Measurements from ENCODE around the gene C1QTNF12. TPM values are rescaled to one million over a fixed set of nuclear protein-coding genes. Genes with fewer than 3 reads are reported as not detected.

The C1QTNF12 gene
- total and polyA plus RNA-seq, 2 of the 8 experiments (the other 6 are each of a cell fraction or from before 2014, with no cell fraction given), result 2.1 to 3.7 TPM

DNA sequence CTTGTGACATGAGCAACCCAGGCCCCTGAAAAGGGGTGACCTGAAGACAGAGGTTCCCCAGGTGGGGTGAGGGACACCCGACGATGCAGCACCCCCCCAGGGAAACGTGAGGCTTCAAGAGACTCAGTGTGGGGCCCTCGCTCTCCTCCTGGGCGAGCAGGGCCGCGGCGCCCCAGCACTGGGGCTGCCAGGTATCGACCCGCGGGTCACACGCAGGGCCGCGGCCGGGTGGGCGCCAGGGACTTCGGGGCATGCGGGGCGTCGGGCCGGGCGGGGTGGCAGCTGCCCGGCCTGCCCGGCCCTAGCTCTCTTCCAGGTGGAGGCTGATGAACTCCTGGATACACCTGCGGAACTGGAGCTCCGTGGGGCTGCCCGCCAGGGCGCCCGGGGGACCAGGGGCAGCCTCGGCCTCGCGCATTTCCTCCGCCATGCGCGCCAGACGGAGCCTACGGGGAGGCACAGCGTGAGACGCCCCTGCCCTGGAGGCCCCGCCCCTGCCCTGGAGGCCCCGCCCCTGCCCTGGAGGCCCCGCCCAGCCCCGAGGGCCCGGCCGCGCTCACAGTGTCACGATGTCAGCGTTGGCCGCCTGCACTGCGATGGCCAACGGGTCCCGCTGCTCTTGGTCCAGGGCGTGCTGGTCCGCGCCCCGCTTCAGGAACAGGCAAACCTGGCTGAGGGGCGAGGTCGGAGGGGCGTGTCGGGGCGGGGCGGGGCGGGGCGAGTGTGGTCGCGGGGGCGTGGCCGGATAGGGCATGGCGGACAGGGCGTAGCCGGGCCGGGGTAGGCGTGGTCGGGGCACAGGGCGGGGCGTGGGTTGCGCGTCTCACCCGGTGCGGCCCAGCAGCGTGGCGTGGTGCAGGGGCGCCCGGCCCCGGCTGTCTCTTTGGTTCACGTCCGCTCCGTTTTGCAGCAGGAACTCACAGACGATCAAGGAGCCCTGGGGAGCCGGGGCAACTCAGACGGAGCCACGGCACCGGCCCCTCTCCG, 47.0 kb upstream of the C1QTNF12 start:
- Histone ChIP-seq H2BK20ac (ENCODE audit: low read length) (no peak overlapping the region), H4K20me1 (replicated peaks in 1 of 2; ENCODE audit: control insufficient read depth in 1 of 2, insufficient read depth in 2 of 2, low read length in 2 of 2) (peaks cover 2 to 6% of the 10 kb centered on the region in 2 experiments), H2AFZ (ENCODE audit: low read length) (no peak overlapping the region), H3K18ac (ENCODE audit: extremely low read depth, low read length) (no peak overlapping the region; the same call in 1 of the 2 replicates), H2AK5ac (ENCODE audit: low read depth, low read length) (peak overlapping the region; percentile 24; the same call in 1 of the 2 replicates), H3K23me2 (ENCODE audit: low read depth, low read length) (no peaks in the 10 kb centered on the region), H2BK12ac (ENCODE audit: low read depth, low read length) (no peak overlapping the region), H3K23ac (ENCODE audit: insufficient read length) (no peak overlapping the region), H3K27me3 (replicated peaks in 1 of 4; ENCODE audit: control insufficient read depth in 3 of 4, extremely low read depth in 1 of 4, insufficient read depth in 3 of 4, low read length in 3 of 4) (peaks cover 0 to 3% (median 0%) of the 10 kb centered on the region in 4 experiments; a peak in 1 of 7 replicates), H3K36me3 (ENCODE audit: control insufficient read depth in 2 of 4, insufficient read depth in 4 of 4, low read length in 3 of 4) (peaks cover 0 to 7% (median 0%) of the 10 kb centered on the region in 4 experiments; a peak in 1 of 8 replicates), H4K91ac (replicated peaks; ENCODE audit: insufficient read length, low read length) (no peak overlapping the region), H4K5ac (ENCODE audit: insufficient read length, low read depth, low read length) (no peak overlapping the region), H2BK5ac (ENCODE audit: low read depth, low read length) (no peak overlapping the region), H2BK15ac (ENCODE audit: low read length) (no peak overlapping the region), H3K4ac (replicated peaks; ENCODE audit: insufficient read length, low read depth, low read length) (no peak overlapping the region), H3K9me3 (ENCODE audit: insufficient read depth in 2 of 2, low read depth in 1 of 2, low read length in 1 of 2) (no peaks in the 10 kb centered on the region), H3K27ac (ENCODE audit: low read depth, low read length) (no peak overlapping the region), H3K79me1 (ENCODE audit: low read depth, low read length) (no peaks in the 10 kb centered on the region), H4K8ac (ENCODE audit: extremely low read depth, insufficient read depth, low read length) (no peak overlapping the region), H2BK120ac (replicated peaks; ENCODE audit: low read depth, low read length) (no peak overlapping the region), H3K4me1 (replicated peaks in 1 of 4; ENCODE audit: control insufficient read depth in 3 of 4, insufficient read depth in 4 of 4, low read length in 3 of 4) (peaks cover 0 to 8% (median 0%) of the 10 kb centered on the region in 4 experiments; a peak in 2 of 7 replicates), H3K56ac (replicated peaks; ENCODE audit: insufficient read length, low read depth, low read length) (no peak overlapping the region), H3K79me2 (ENCODE audit: control insufficient read depth in 1 of 2, insufficient read depth in 2 of 2, low read length in 2 of 2) (no peaks in the 10 kb centered on the region), H3K14ac (ENCODE audit: insufficient read length) (no peak overlapping the region), H3K4me3 (ENCODE audit: extremely low read depth in 1 of 4, insufficient read depth in 2 of 4, low read depth in 3 of 4, low read length in 4 of 4) (peak overlapping the region in 2 of 4 experiments; percentile 34 to 47; a peak in 4 of 8 replicates), H3K4me2 (ENCODE audit: insufficient read depth in 1 of 2, low read depth in 2 of 2, low read length in 2 of 2) (peak overlapping the region; percentile 35 to 61; a peak in 3 of 4 replicates), H3K9ac (replicated peaks in 1 of 4; ENCODE audit: extremely low read depth in 1 of 4, low read depth in 3 of 4, low read length in 3 of 4) (no peak overlapping the region)
- FAIRE-seq, result no peak
- WGBS, 2 experiments (ENCODE audit: extremely low coverage in 1 of 2, insufficient coverage in 1 of 2, insufficient read length in 1 of 2, insufficient replicate concordance in 2 of 2, low coverage in 1 of 2, low lambda C conversion rate in 2 of 2, missing lambda C conversion rate in 1 of 2), result 65% methylated on average over 35 of the region's 94 CpGs; no CpG with 5 or more reads in 1 of the 2 experiments
- TF ChIP-seq GABPA (IDR thresholded peaks at IDR 0.05; ENCODE audit: borderline replicate concordance, insufficient read depth, low read length) (peak; percentile 76), RNF2 (IDR thresholded peaks at IDR 0.05; ENCODE audit: borderline replicate concordance, low read depth, low read length, missing control alignments, poor library complexity, severe bottlenecking) (no peak), SAP30 (IDR thresholded peaks at IDR 0.05; ENCODE audit: insufficient read depth, insufficient replicate concordance, low read length) (no peak), TAF1 (IDR thresholded peaks at IDR 0.05; ENCODE audit: low read depth, low read length) (0 out of 2 replicates have a peak, but pooled peaks have one; percentile 15), RBBP5 (IDR thresholded peaks at IDR 0.05; ENCODE audit: borderline replicate concordance, low read depth, low read length) (no peak)
- TF ChIP-seq, protein P1, sequence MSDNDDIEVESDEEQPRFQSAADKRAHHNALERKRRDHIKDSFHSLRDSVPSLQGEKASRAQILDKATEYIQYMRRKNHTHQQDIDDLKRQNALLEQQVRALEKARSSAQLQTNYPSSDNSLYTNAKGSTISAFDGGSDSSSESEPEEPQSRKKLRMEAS (IDR thresholded peaks at IDR 0.05), result peak; percentile 70; the same call in 1 of the 2 replicates
- TF ChIP-seq, protein P2, sequence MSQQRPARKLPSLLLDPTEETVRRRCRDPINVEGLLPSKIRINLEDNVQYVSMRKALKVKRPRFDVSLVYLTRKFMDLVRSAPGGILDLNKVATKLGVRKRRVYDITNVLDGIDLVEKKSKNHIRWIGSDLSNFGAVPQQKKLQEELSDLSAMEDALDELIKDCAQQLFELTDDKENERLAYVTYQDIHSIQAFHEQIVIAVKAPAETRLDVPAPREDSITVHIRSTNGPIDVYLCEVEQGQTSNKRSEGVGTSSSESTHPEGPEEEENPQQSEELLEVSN (IDR thresholded peaks at IDR 0.05), result peak; percentile 46; the same call in 1 of the 2 replicates
- DNase-seq (ENCODE audit: low read depth in 1 of 2, low spot score in 2 of 2), result peak in 1 of 2 experiments; percentile 87
- POLR2A ChIA-PET (ENCODE audit: partially characterized antibody), result no interaction called here
- CTCF ChIA-PET (ENCODE audit: partially characterized antibody), result no interaction called here
